Prostate gland (tissue), 2 donors: Measurements from ENCODE around the gene SLC16A12. TPM values are rescaled to one million over a fixed set of nuclear protein-coding genes. Genes with fewer than 3 reads are reported as not detected.

ENCODE experiments used
- DNase-seq: peaks from one replicate; pipeline ENCODE4 v3.0.0-alpha.2; 2019; ENCODE audit warnings: low spot score
- H3K27ac ChIP-seq, 2 donors: fragments of 200-600 bp; sonication (generic); 2 replicates each; pipeline ENCODE4 v1.5.1; 2017 to 2019
- H3K27me3 ChIP-seq: fragments of 200-600 bp; sonication (generic); replicated peaks from 2 replicates; pipeline ENCODE4 v1.5.1; 2019; ENCODE audit not compliant: insufficient read depth
- H3K36me3 ChIP-seq, 2 donors: fragments of 200-600 bp; sonication (generic); 1 replicate in 1 of 2; 2 replicates in 1 of 2; pipeline versions ENCODE4 v1.5.1 to v1.8.1; 2017 to 2019
- H3K4me1 ChIP-seq: fragments of 200-600 bp; sonication (generic); replicated peaks from 2 replicates; pipeline ENCODE4 v1.5.1; 2019
- H3K4me3 ChIP-seq, 2 donors: fragments of 200-600 bp; sonication (generic); 2 replicates each; pipeline ENCODE4 v1.5.1; 2017 to 2019
- H3K9me3 ChIP-seq: fragments of 200-600 bp; sonication (generic); 2 replicates; pipeline ENCODE4 v1.5.1; 2017
- CTCF ChIP-seq, 4 experiments: fragments of 200-600 bp in 2 of 4; fragments of 450-650 bp in 2 of 4; sonication (generic) in 2 of 4; IDR thresholded peaks; 1 replicate in 3 of 4; 2 replicates in 1 of 4; pipeline ENCODE4 v1.5.1; 2016 to 2019; ENCODE audit warnings: antibody characterized with exemption in 4 of 4, mild to moderate bottlenecking in 2 of 4, moderate library complexity in 2 of 4
- POLR2A ChIP-seq: fragments of 450-650 bp; IDR thresholded peaks from one replicate; pipeline ENCODE4 v1.6.1; 2016; ENCODE audit warnings: antibody characterized with exemption, mild to moderate bottlenecking
- POLR2AphosphoS5 ChIP-seq: sonication (generic); formaldehyde crosslinking; IDR thresholded peaks from one replicate; pipeline ENCODE4 v1.6.1; 2017; ENCODE audit warnings: antibody characterized with exemption
- WGBS: methylation state at CpG from one replicate; pipeline ENCODE4 v1.1.5; 2018; 5-methylcytosine and 5-hydroxymethylcytosine counted together
- intact Hi-C: fragments of 100-400 bp; cut with DNase I; formaldehyde crosslinking; loops from one replicate; pipeline ENCODE4 v1.14.2; 2022
- total RNA-seq, 2 donors: library from RNA; depleted of rRNA; stranded (reverse); fragments of >200 nt; gene quantifications; one replicate each; pipeline ENCODE4 v1.1.0, GENCODE V29; 2016

SLC16A12 gene
- total RNA-seq, 2 donors from 2014 or later: 0.09 to 4.4 TPM

- DNase-seq: no peak
- no peaks in the 10 kb centered on the region for H3K36me3 ChIP-seq
- H3K27ac ChIP-seq: no peak overlapping the region
- intact Hi-C loops: no loop called here
- 90% methylated on average over 2 of the region's 2 CpGs for whole genome bisulfite sequencing
- TF ChIP-seq POLR2AphosphoS5 (no peak), POLR2A (no peak), CTCF (IDR thresholded peaks at IDR 0.05) (no peak)
- no peaks in the 10 kb centered on the region for H3K4me1 ChIP-seq
- H3K27me3 ChIP-seq: no peaks in the 10 kb centered on the region
- no peaks in the 10 kb centered on the region for H3K9me3 ChIP-seq
- H3K4me3 ChIP-seq: no peak overlapping the region
Measured at GRCh38 chr10:89504691-89505090, 30.7 kb downstream of the SLC16A12 start.

DNA sequence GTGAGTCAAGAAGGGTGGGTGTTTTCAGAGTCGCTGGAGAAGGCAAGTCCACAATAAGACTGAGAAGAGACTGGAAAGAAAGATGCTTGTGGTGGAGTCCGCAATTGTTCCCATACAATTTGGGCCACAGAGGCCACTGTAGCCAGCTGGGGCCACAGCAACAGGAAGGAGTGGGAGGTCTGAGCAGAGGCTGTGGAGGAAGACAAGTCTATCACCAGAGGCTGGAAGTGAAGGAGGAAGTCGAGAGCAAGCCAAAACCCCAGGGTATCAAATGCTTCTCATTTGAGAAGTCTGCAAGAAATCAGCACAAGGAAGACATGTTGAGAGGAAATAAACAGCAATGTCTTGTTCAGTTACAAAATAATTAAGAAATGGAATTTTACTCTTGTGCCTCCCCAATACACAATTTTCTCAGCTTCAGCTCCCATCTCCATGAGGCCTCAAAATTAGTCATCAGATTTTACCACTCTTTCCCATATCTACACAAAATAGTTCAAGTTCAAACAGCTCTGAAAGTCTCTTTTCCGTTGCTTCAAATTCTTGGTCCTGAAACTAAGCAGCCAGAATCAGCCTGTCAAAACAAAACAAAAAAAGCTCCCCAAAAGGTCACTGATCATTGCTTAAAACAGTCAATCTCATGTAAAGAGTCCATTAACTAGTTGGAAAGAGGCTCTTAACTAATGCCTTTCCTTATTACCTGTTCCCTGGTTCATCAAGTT lies 31.6 kb downstream of the SLC16A12 start:
- no peaks in the 10 kb centered on the region for H3K4me1 ChIP-seq
- no peaks in the 10 kb centered on the region for H3K27me3 ChIP-seq
- H3K4me3 ChIP-seq: no peak overlapping the region
- WGBS: 76% methylated on average over 4 of the region's 4 CpGs
- H3K9me3 ChIP-seq: no peaks in the 10 kb centered on the region
- intact Hi-C loops: no loop called here
- H3K27ac ChIP-seq: no peak overlapping the region
- no peak for DNase-seq
- H3K36me3 ChIP-seq: no peaks in the 10 kb centered on the region
- TF ChIP-seq POLR2A (no peak), CTCF (IDR thresholded peaks at IDR 0.05) (no peak), POLR2AphosphoS5 (no peak)

- no peak for TF ChIP-seq POLR2A
- no peak for TF ChIP-seq POLR2AphosphoS5
- TF ChIP-seq CTCF (IDR thresholded peaks at IDR 0.05): no peak
Measured at GRCh38 chr10:89503151-89503550, 32.2 kb downstream of the SLC16A12 start.

DNA sequence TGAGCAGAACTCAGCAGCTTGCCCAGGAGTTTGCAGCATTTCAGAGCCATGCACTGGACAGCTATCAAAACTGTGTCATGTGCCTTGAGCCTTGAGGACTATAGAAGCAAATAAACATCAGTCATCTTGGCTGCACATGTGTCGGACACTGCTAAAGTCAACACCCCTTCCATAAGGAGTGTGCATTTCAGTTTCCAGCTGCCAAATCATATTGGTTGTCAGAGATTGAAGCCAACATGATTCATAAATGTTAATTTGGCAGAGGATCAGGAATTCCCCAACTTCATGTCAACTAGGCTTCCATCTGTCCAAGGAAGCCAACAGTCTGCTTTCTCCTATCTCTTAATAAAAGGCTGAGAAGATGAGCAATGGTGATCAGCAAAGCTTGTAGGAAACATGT lies 32.8 kb downstream of the SLC16A12 start:
- intact Hi-C loops: no loop called here
- Histone ChIP-seq H3K9me3 (no peaks in the 10 kb centered on the region), H3K36me3 (no peaks in the 10 kb centered on the region), H3K27me3 (no peaks in the 10 kb centered on the region), H3K27ac (no peak overlapping the region), H3K4me1 (no peaks in the 10 kb centered on the region), H3K4me3 (no peak overlapping the region)
- no peak for DNase-seq
- TF ChIP-seq POLR2AphosphoS5: no peak
- no peak for TF ChIP-seq POLR2A
- TF ChIP-seq CTCF (IDR thresholded peaks at IDR 0.05): no peak
- whole genome bisulfite sequencing: 75% methylated on average over 1 of the region's 1 CpG

More at GRCh38 chr10:89503151-89503550, 32.2 kb downstream of the SLC16A12 start:
- intact Hi-C loops: no loop called here
- no peak overlapping the region for H3K4me3 ChIP-seq
- H3K4me1 ChIP-seq: no peaks in the 10 kb centered on the region
- H3K27ac ChIP-seq: no peak overlapping the region
- no peak for DNase-seq
- H3K27me3 ChIP-seq: no peaks in the 10 kb centered on the region
- H3K9me3 ChIP-seq: no peaks in the 10 kb centered on the region
- H3K36me3 ChIP-seq: no peaks in the 10 kb centered on the region
- WGBS: 61% methylated on average over 3 of the region's 3 CpGs

DNA sequence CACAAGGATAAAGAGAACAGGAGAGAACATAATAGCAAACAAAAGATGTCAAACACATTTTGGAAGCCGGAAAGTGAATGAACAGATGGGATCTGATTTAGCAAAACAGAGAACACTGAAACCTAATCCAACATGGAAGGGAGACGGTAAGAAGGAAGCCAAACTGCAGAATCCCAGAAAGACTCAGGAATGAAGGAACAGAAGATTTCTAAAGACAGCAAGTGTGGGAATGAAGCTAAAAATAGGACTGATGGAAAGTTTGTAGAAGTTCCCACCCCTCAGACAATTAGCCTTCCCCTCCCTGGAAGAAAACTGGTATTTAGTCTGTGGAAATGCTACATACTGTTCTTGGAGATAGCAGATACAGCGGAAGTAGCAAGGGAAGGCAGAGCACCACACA lies 40.8 kb downstream of the SLC16A12 start:
- Histone ChIP-seq H3K27me3 (no peaks in the 10 kb centered on the region), H3K27ac (no peak overlapping the region), H3K4me1 (no peaks in the 10 kb centered on the region), H3K9me3 (no peaks in the 10 kb centered on the region), H3K4me3 (no peak overlapping the region), H3K36me3 (no peaks in the 10 kb centered on the region)
- DNase-seq: no peak
- WGBS: 54% methylated on average over 3 of the region's 3 CpGs
- TF ChIP-seq POLR2AphosphoS5: no peak
- TF ChIP-seq CTCF (IDR thresholded peaks at IDR 0.05): no peak
- TF ChIP-seq POLR2A: no peak
- intact Hi-C loops: no loop called here
